Renal cortical epithelial cell (primary cell): ENCODE data around the gene IL15. TPM values are rescaled to one million over a fixed set of nuclear protein-coding genes. Genes with fewer than 3 reads are reported as not detected.
"Not testable (repeated sequence)": the region's sequence is repeated elsewhere in the genome, so short reads cannot be mapped to it uniquely, and the experiment has no call there.

Source experiments
- DNase-seq: peaks from one replicate; pipeline ENCODE4 v3.0.0-alpha.2; 2011; ENCODE audit warnings: low read depth
- total RNA-seq: library from RNA; depleted of rRNA; stranded (reverse); fragments of >200 nt; gene quantifications from 2 replicates; pipeline ENCODE4 v1.2.3, GENCODE V29; 2014

Gene IL15
- total RNA-seq, 1 donor from 2014 or later, result 9.0 TPM

DNA sequence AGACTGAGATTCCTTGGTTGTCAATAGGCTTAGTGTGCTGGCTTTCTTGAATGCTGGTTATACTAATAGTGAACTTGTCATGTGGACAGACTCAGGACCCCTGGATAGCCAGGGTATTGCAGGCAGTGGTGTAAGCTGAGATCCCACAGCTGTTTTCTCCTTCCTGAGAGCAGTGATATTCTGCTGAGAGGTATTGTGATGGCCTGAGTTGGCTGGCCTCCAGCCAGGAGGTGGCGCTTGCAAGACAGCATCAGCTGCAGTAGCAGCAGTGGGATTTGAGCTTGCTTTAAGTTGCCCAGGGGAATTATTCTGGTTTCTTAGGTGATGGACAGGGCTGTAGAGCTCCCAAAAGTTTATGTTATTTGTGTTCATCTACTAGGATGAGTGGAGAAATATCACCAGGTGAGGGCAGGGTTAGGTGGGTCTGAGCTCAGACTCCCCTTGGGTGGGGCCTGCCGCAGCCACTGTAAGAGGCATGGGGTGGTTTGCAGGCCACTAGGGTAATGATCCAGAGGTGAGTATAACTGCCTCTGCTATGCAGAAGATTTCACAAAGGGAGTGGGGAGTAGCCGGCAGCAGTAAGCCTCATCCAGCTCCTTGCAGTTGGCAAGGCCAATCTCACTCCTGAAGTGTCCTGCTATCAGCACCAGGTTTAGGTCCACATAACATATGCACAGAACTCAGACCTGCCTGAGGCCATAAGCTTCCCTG, 66.2 kb downstream of the IL15 start:
- peak; percentile 10 for DNase-seq

DNA sequence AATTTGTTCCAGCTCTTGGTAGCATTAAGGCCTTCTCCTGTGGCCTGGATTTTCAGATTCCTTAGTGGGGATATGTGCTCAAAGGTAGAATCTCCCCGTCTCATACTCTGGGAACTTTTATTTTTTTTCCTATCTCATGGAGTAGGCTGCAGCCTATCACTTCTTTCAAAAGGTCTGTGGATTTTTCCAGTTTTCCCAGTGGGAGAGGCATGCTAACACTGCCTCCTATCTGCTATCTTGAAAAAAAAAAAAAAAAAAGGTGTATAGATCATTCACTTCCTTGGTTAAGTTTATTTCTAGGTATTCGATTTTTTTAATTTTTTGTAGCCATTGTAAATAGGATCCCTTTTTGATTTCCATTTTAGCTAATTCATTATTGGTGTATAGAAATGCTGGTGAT, 67.1 kb downstream of the IL15 start:
- DNase-seq, result no peak

DNA sequence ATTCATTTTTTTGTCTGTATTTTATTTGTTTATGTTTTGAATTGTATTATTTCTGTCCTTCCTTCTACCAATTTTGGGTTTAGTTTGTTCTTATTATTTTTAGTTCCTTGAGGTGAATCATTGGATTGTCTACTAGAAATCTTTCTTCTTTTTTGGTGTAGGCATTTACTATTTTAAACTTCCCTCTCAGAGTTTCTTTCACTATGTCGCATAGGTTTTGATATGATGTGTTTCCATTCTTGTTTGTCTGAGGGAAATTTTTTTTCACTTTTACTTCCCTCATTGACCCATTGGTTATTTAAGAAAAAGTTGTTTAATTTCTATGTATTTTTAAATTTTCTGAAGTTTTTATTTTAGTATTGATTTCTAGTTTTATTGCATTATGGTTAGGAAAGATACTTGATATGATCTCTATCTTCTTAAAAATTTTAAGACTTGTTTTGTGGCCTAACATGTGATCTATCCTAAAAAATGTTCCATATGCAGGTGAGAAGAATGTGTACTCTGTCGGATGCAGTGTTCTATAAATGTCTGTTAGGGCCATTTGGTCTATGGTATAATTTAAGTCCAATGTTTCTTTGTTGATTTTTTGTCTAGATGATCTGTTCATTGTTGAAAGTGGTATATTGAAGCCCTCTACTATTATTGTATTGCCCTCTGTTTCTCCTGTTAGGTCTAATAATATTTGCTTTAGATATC, 68.8 kb downstream of the IL15 start:
- no peak for DNase-seq

DNA sequence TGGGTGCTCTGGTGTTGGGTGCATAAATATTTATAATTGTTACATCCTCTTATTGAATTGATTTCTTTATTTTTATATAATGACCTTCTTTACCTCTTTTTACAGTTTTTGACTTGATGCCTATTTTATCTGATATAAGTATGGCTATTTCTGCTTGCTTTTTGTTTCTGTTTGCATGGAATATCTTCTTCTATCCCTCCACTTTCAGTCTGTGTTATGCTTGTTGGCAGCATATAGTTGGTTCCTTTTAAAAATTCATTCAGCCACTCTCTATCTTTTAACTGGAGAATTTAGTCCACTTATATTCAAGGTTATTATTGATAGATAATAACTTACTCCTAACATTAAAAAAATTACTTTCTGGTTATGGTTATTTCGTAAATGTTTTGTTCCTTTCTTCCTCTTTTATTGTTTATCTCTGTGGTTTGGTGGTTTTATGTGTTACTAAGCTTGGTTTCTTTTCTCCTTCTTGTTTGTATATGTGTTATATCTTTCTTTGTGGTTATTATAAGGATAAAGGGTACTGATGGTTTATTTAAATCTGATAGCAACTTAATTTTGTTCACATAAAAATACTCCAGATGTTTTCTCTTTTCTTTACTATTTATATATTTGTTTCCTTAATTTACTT, 69.5 kb downstream of the IL15 start:
- DNase-seq, result no peak

DNA sequence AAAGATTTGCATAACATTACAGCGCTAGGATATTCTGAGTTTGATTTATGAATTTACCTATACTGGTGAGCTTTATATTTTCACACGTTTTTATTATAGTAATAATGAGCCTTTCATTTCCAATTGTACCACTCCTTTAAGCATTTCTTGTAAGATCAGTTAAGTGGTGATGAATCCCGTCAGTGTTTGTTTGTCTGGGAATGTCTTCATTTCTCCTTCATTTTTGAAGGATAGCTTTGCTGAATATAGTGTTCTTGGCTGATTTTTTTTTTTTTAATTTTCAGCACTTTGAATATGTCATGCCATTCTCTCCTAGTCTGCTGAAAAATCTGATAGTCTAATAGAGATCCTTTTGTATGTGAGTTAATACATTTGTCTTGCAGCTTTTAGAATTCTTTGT, 70.1 kb downstream of the IL15 start:
- no peak for DNase-seq

DNA sequence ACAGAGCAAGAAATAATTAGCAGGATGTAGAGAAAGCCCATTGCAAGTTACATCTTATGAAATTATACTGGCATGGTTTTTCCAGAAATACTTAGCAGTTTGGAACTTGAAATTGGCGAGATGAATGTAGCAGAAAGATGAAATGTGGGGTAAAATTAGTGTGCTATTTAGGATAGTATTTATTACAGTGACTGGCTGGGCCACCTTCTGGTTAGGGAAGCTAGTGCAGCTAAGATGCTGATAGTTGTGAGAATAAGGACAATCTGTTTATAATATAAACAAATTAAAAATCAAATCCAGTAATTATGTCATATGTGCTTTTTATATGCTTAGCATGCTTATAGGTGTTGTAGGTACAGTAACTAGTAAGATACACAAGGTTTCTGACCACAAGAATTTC, 74.8 kb downstream of the IL15 start:
- DNase-seq, result peak; percentile 33

DNA sequence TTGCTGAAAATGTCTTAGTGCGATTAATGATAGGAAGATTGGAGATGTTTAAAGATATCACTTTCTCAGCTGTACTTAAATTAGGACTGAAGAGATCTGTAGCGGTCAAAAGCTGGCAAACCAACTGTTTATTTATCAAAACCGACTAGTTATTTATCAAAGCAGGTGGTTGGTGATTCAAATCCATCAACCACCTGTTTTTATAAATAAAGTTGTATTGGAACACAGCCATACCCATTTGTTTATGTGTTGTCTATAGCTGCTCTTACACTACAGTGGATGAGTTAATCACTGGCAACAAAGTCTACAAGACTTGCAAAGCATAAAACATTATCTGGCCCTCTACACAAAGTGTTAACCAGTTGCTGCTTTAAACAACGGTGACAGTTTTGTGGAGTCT, 76.8 kb downstream of the IL15 start:
- peak; percentile 43 for DNase-seq

DNA sequence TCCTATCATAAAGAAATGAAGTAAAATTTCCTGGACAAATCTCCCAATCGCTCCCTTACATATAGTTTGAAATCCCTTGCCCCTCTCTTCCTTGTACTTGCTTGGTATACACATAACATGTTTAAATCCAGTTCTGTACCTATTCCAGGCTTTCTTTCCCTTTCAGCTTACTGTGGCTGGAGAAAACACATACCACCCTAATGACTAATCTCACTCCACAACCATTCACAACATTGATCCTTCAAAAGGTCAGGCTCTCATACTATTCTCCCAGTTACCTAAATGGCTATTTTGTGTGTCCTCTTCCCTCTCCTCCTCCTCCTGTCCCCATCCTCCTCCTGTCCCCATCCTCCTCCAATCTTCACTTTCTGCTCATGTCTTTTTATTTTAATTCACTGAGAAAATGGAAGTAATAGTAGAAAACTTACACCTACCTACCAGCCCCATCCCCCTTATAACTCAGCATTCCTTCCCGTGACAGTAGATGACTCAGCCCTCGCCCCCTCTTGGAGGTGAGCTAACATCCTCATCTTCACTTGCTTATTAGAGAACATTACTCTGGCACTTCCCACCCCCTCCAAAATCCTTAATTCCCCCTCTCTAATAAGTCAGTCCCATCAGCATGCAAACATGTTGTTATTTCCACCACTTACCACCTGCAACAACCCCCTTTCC, 77.5 kb downstream of the IL15 start:
- DNase-seq, result peak; percentile 97

DNA sequence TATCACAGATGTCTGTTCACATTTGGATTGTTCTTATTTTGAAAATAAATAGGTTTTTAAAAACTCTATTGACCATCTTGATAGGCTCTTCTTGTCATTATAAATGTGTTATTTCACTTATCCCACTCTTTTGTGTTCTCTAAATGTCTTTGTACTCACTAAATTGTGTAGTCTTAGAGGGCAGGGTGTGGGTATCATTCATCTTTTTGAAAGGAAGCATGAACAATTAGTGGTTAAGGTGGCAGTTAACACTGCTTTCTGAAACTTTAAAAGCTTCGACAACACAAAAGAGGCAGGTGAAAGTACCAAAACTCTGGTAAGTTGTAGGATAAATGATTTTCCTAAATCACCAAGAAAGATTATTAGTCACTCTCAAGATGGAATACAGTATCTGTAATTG, 83.2 kb downstream of the IL15 start:
- DNase-seq, result no peak

DNA sequence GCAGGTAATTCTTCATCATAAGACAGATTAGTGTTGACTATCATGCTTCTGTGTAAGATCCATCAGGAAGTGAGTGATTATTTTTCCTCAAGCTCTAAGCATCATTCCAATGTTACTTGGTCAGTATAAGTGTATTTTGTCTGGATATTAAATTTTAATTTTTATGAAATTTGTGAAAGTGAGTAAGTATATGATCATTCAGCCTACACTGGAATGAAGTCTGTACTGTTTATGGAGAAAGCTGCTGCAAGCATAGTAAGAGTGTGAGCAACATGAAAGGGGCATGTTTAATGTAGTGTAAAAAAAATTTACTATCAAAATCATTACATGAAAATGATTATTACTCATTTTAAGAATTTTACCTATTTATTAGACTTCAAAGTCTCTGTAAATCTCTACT, 84.8 kb downstream of the IL15 start:
- DNase-seq, result no peak

DNA sequence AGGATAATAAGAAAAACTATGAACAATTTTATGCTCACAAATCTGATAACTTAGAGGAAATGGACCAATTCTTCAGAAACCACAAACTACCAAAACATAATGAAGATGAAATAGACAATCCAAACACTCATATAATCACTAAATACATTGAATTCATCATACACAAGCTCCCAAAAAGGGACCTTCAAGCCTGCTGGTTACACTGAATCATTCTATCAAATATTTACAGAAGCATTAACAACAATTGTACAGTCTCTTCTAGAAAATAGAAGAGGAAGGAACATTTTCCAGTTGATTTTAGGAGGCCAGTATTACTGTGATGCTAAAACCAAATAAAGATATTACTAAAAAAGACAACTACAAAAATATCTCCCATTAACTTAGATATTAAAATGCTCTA, 88.3 kb downstream of the IL15 start:
- peak; percentile 62 for DNase-seq

DNA sequence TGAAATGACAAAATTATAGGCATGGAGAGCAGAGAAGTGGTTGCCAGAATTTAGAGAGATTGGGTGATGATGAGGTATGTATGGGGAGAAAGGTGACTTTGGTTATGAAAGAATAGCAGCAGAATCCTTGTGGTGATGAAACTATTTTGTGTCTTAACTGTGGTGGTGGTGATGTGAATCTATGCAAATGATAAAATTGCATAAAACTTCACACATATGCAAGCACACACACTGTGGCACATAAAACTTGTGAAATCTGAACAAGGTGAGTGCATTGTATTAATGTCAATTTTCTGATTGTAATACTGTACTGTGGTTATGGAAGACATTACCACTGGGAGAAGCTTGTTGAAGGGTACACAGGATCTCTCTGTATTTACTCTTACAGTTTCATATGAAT, 91.0 kb downstream of the IL15 start:
- DNase-seq, result no peak

DNA sequence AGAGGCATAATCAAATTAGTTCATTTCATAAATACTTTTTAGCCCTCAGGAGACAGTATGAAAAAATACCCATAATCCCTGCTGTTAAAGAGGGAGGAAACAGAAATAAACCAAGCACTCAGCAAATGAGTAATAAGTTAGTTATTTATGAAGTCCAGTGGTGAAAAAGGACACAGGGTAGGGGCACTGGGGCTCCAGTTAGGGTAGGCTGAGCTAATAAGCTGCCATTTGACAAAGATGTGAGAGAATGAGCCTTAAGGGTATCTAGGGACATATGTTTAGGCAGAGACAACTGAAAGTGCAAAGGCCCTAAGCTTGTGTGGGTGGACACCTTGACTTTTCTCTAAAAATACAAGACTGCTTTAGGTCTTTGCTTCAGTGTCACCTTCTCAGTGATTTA, 94.4 kb downstream of the IL15 start:
- DNase-seq, result peak; percentile 40

DNA sequence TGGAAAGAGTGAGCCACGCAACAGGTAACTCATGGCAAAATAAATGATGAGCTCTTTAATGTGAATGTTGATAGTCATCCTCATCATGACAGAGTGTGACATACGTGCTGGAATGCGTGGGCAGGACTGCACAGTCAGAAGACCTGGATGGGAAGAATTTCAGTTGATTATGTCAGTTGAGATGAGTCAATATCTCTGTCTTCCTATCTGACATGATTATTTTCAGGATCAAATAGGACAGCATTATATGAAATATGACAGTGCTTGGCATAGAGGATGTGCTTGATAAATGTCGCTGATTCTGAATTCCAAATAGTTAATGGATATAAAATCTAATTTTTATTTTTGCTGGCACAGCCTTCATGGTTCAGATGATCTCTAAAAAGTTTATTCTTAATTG, 95.1 kb downstream of the IL15 start:
- peak; percentile 14 for DNase-seq

DNA sequence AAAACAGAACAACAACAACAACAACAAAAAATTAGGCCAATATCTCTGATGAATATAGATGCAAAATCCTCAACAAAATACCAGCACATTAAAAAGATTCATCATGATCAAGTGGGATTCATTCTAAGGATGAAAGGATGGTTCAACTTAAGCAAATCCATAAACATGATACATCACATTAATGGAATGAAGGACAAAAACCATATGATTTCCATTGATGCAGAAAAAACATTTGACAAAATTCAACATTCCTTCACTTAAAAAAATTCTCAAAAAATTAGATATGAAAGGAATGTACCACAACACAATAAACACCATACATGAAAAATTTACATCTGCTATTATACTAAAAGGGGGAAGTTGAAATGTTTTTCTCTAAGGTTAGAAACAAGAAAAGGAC, 103.3 kb downstream of the IL15 start:
- no peak for DNase-seq

DNA sequence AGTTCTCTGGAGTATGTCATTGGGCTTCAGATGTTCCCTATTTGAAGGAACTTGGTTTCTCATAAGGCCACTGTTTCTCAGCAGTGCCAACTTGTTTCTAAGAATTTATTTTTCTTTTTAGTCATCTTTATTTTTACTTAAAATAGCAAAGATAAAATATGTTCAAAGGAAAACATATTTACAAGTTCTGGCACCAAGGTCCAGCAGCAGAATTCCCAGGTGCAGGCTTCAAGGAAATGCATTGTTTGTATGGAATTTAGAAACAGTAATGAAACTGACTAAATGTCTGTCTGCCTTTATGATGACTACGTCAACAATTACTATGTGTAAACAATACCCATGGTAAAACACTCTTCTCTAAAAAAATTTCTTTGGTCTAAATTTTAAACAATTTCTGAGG, 109.6 kb downstream of the IL15 start:
- DNase-seq, result no peak

DNA sequence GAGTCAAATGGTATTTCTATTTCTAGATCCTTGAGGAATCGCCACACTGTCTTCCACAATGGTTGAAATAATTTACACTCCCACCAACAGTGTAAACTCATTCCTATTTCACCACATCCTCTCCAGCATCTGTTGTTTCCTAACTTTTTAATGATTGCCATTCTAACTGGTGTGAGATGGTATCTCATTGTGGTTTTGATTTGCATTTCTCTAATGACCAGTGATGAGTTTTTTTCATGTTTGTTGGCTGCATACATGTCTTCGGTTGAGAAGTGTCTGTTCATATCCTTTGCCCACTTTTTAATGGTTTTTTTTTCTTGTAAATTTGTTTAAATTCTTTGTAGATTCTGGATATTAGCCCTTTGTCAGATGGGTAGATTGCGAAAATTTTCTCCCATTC, 115.4 kb downstream of the IL15 start:
- DNase-seq, result not testable (repeated sequence)

DNA sequence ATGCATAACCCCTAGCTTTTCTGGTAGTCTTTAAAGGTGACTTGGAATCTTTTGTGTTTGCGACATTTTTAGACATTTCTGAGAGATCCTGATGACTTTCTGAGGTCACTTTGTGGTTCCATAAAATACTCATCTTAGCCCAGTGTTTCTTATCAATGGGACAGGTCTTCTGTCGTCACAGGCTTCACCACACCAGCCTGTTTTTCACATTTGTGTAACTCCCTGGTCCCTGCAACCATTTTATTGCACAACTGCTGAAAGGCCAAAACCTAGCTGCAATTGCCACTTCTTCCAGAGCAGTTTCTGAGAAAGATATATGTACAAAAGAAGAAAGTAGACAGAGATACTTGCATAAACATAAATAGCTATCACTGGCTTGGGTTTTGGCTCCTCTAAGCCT, 120.9 kb downstream of the IL15 start:
- DNase-seq, result no peak

DNA sequence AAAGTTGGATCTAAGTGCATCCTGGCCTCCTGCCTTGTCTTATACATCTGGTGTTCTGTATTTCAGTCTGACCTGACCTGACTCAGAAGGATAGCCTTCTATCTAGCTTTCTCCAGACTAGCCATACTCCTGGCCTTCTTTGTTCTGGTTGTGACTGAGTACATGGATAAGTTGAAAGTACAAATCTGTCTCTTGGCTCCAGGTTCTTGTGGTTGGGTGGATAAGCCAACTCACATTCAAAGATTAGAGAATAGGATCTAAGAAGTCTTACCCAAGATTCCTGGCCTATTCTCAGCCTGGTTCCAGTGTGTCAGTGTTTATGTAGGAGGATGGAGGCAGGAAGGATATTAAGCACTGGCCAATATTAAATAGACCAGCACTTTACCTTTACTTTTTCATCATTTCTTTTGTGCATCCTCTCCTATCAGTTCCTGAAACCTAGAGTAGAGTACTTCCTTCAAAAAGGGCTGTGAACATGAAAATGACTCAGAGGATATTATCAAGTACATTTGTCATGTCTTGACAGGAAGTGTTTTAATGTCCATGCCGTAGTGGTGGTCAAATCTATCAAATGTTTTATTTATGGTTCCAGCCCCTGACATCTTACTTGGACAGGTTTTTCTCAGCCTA, 123.5 kb downstream of the IL15 start:
- no peak for DNase-seq

DNA sequence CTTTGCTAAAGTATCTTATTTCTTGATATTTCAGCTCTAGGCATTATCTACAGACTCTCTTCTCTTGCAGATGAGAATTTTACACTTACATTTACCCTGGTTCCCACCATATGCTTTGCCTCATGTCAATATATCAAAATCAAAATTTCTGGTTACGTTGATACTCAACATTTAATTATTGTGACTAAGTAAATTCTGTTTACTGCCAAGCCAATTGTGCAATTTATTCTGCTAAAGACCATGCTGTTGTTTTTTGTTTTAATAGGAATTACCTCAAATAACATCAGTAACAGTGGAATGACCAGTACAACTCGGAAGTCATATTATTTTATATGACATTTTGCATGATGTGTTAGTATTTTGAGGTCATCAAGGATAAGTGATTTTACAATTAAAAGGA, 125.5 kb downstream of the IL15 start:
- DNase-seq, result no peak

DNA sequence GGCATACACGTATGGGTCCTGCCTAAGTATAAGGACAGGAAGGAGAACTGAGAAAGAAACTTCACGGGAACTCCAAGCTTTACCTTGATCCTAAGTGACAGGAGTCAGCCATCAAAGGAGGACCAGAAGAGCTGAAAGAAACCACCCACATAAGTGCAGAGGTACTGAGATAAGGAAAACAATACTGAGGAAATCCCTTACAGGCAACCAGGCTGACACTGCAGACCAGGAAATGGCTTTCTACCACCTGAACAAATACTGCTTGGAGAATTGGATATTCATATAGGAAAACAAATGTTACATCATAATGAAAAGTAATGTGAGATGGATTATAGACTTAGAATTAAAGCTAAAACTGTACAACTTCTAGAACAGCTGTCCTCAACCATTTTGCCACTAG, 127.0 kb downstream of the IL15 start:
- no peak for DNase-seq

DNA sequence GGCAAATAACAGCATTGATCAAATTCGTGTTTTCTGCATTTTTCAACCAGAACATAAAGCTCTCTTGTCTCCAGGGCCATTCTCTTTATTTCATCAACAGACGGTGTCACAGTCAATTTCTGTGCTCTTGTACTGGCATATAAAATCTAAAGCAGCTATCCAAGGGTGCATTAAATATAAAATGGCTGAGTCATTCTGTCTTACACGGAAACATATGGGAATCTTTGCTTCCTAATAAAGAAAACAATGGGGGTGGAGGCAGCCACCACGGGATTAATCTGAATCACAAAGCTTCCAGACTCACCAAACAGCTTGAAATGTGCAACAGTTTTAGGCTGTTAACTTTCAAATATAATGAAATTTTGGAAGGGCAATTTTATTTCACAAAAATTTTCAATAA, 132.6 kb downstream of the IL15 start:
- no peak for DNase-seq
